GM20431 (cell line): ENCODE measurements around the gene CXorf49B.

Experiments used
- in situ Hi-C: fragments of 300-500 bp; cut with MseI, MboI; formaldehyde crosslinking; loops from one replicate; pipeline ENCODE4 v1.15.0; 2020; ENCODE audit warnings: low sequenced_read_pairs; ENCODE audit not compliant: unreplicated experiment

Gene CXorf49B

GRCh38 chrX:71815121-71815905 is 52.2 kb downstream of the CXorf49B start:
- in situ Hi-C loops = no loop called here

- in situ Hi-C loops = no loop called here
These were observed 52.7 kb downstream of the CXorf49B start for GRCh38 chrX:71815906-71816156.
